ENCODE measurements around the gene DNAJB9. TPM values are rescaled to one million over a fixed set of nuclear protein-coding genes. Genes with fewer than 3 reads are reported as not detected.

The DNAJB9 gene
- total and polyA plus RNA-seq, 9 of the 15 experiments (the other 6 are each of a cell fraction or from before 2014, with no cell fraction given) = 4.3 to 34.2 (median 9.6) TPM

DNA sequence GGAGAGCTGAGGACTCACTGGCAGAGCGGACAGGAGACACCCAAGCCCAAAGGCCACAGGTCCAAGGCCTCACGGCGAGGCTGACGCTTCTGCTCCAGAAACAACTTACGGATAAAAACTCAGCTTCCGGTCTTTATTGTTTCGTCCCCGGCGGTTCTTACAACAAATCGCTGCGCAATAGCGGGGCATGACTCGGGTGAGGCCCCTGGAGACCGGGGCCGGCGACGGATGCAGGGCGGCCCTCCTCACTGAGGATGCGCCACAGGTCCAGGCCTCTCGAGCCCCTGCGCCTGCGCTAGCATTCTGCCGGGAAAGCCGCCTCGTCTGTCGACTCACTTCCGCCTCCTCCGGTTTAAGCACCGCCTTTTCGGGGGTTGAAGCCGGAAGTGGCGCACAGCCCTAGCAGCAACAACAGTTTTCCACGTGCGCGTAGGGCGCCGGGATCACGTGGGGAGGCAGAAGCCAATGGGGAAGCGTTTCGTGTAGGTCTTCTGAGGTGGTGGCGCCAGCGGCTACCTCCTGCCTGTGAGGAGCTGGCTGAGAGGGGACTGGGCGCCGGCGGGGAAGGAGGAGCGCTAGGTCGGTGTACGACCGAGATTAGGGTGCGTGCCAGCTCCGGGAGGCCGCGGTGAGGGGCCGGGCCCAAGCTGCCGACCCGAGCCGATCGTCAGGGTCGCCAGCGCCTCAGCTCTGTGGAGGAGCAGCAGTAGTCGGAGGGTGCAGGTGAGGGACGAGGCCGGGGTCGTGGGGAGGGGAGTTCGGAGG is at the start of gene DNAJB9, which contains the start of gene THAP5 (continued):
- peak; percentile 69; the same call in 1 of the 2 replicates for TF ChIP-seq ZNF77 (CRISPR knock-in tag; IDR thresholded peaks at IDR 0.05)
- TF ChIP-seq ZNF57 (CRISPR knock-in tag; IDR thresholded peaks at IDR 0.05) = no peak
- 0 out of 2 replicates have a peak, but pooled peaks have one; percentile 28 for TF ChIP-seq RFX5 (IDR thresholded peaks at IDR 0.05; ENCODE audit: low read depth, low read length)
- TF ChIP-seq, protein P1, sequence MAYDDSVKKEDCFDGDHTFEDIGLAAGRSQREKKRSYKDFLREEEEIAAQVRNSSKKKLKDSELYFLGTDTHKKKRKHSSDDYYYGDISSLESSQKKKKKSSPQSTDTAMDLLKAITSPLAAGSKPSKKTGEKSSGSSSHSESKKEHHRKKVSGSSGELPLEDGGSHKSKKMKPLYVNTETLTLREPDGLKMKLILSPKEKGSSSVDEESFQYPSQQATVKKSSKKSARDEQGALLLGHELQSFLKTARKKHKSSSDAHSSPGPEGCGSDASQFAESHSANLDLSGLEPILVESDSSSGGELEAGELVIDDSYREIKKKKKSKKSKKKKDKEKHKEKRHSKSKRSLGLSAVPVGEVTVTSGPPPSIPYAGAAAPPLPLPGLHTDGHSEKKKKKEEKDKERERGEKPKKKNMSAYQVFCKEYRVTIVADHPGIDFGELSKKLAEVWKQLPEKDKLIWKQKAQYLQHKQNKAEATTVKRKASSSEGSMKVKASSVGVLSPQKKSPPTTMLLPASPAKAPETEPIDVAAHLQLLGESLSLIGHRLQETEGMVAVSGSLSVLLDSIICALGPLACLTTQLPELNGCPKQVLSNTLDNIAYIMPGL (CRISPR knock-in tag; IDR thresholded peaks at IDR 0.05) = peak; percentile 87; the same call in 1 of the 2 replicates
- TF ChIP-seq RUNX1 (IDR thresholded peaks at IDR 0.05; ENCODE audit: low read depth) = peak; percentile 62; the same call in 1 of the 2 replicates
- TF ChIP-seq, protein P2, sequence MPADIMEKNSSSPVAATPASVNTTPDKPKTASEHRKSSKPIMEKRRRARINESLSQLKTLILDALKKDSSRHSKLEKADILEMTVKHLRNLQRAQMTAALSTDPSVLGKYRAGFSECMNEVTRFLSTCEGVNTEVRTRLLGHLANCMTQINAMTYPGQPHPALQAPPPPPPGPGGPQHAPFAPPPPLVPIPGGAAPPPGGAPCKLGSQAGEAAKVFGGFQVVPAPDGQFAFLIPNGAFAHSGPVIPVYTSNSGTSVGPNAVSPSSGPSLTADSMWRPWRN (IDR thresholded peaks at IDR 0.05; ENCODE audit: low read depth) = no peak
- TF ChIP-seq, protein P3, sequence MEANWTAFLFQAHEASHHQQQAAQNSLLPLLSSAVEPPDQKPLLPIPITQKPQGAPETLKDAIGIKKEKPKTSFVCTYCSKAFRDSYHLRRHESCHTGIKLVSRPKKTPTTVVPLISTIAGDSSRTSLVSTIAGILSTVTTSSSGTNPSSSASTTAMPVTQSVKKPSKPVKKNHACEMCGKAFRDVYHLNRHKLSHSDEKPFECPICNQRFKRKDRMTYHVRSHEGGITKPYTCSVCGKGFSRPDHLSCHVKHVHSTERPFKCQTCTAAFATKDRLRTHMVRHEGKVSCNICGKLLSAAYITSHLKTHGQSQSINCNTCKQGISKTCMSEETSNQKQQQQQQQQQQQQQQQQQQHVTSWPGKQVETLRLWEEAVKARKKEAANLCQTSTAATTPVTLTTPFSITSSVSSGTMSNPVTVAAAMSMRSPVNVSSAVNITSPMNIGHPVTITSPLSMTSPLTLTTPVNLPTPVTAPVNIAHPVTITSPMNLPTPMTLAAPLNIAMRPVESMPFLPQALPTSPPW (CRISPR knock-in tag; IDR thresholded peaks at IDR 0.05) = peak; percentile 44; the same call in 1 of the 2 replicates
- no peak for TF ChIP-seq SRSF9 (IDR thresholded peaks at IDR 0.05; ENCODE audit: borderline replicate concordance, low read depth, low read length)
- TF ChIP-seq TAF7 (tag; IDR thresholded peaks at IDR 0.05) = peak; percentile 89
- no peak for TF ChIP-seq PTRF (tag; IDR thresholded peaks at IDR 0.05)
- TF ChIP-seq KLF10 (CRISPR knock-in tag; IDR thresholded peaks at IDR 0.05) = no peak
- TF ChIP-seq CAMTA2 (CRISPR knock-in tag; conservative IDR thresholded peaks at IDR 0.05) = peak; percentile 60; the same call in 1 of the 2 replicates
- TF ChIP-seq, protein P4, sequence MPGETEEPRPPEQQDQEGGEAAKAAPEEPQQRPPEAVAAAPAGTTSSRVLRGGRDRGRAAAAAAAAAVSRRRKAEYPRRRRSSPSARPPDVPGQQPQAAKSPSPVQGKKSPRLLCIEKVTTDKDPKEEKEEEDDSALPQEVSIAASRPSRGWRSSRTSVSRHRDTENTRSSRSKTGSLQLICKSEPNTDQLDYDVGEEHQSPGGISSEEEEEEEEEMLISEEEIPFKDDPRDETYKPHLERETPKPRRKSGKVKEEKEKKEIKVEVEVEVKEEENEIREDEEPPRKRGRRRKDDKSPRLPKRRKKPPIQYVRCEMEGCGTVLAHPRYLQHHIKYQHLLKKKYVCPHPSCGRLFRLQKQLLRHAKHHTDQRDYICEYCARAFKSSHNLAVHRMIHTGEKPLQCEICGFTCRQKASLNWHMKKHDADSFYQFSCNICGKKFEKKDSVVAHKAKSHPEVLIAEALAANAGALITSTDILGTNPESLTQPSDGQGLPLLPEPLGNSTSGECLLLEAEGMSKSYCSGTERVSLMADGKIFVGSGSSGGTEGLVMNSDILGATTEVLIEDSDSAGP (CRISPR knock-in tag; IDR thresholded peaks at IDR 0.05) = peak; percentile 73; the same call in 1 of the 2 replicates
- TF ChIP-seq ZKSCAN1 (IDR thresholded peaks at IDR 0.05; ENCODE audit: low read depth, low read length) = peak; percentile 58; the same call in 1 of the 2 replicates
- TF ChIP-seq, protein P5, sequence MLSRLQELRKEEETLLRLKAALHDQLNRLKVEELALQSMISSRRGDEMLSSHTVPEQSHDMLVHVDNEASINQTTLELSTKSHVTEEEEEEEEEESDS (CRISPR knock-in tag; IDR thresholded peaks at IDR 0.05) = no peak
- no peak for TF ChIP-seq ZNF324 (CRISPR knock-in tag; IDR thresholded peaks at IDR 0.05)
- TF ChIP-seq ATF7 (IDR thresholded peaks at IDR 0.05) = peak; percentile 95

Data from K562 (cell line).